Hepatocyte (in vitro differentiated cells): ENCODE measurements around the gene CNTN4.

Experiments used
- EZH2 ChIP-seq: fragments of 200-600 bp; sonication (generic); IDR thresholded peaks from 2 replicates; pipeline ENCODE4 v1.6.1; 2016; ENCODE audit warnings: antibody characterized with exemption, mild to moderate bottlenecking, borderline replicate concordance
- TF ChIP-seq, protein P1 (sequence below): fragments of 200-600 bp; sonication (generic); IDR thresholded peaks from 2 replicates; pipeline ENCODE4 v1.5.1; 2016; ENCODE audit warnings: antibody characterized with exemption, mild to moderate bottlenecking; ENCODE audit not compliant: poor library complexity

- TF ChIP-seq, protein P1, sequence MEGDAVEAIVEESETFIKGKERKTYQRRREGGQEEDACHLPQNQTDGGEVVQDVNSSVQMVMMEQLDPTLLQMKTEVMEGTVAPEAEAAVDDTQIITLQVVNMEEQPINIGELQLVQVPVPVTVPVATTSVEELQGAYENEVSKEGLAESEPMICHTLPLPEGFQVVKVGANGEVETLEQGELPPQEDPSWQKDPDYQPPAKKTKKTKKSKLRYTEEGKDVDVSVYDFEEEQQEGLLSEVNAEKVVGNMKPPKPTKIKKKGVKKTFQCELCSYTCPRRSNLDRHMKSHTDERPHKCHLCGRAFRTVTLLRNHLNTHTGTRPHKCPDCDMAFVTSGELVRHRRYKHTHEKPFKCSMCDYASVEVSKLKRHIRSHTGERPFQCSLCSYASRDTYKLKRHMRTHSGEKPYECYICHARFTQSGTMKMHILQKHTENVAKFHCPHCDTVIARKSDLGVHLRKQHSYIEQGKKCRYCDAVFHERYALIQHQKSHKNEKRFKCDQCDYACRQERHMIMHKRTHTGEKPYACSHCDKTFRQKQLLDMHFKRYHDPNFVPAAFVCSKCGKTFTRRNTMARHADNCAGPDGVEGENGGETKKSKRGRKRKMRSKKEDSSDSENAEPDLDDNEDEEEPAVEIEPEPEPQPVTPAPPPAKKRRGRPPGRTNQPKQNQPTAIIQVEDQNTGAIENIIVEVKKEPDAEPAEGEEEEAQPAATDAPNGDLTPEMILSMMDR = no peak
- TF ChIP-seq EZH2 = no peak
Observed at GRCh38 chr3:2360815-2361214, 262.1 kb downstream of the CNTN4 start.
